DMS153 treated with DMSO at 0.1 percent for 48 hours (cell line): ENCODE data around the gene CYSRT1.

Source experiments
- DNase-seq: peaks from one replicate; lab custom pipeline; 2025; ENCODE audit not compliant: unreplicated experiment; lab: John Stamatoyannopoulos, UW

Gene CYSRT1

DNA sequence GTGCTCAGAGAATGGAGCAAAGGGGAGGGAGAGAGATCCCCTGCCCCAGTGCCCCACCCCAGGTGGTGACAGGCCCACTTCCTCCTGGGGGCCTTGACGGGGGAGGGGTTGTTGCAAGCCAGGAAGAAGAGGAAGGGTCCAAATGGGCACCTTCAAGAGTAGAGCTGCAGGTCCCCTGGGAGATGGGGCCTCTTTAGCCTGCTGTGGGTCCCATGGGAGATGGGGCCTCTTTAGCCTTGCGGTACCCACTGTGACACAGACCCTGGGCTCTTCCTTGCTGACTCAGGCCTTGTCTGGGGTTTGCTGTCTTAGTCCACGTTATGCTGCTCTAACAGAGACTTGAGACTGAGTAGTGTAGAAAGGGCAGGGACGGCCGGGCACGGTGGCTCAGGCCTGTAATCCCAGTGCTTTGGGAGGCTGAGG, 43.0 kb downstream of the CYSRT1 start:
- DNase-seq, result no peak

DNA sequence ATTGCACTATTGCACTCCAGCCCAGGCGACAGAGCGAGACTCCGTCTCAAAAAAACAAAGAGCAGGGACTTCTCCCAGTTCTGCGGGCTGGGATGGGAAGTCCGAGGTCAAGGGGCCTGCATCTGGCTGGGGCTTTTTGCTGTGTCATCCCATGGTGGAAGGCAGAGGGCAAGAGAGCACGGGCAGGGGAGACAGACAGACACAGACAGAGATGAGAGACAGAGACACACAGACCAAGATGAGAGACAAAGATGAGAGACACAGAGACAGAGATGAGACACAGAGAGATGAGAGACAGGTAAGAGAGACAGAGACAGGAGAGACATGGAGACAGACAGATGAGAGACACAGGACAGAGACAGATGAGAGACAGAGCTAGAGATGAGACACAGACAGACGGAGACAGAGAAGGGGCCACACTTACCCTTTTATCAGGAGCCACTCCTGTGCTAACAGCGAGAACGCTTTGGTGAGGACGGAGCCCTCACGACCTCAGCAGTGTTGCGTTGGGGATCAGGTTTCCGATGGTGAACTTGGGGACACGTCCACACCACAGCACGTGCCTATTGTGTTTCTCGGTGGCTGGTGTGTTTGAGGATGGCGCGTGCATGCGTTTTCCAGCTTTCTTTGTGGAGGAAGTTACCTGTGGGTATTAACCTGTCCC, 43.7 kb downstream of the CYSRT1 start:
- DNase-seq, result no peak

DNA sequence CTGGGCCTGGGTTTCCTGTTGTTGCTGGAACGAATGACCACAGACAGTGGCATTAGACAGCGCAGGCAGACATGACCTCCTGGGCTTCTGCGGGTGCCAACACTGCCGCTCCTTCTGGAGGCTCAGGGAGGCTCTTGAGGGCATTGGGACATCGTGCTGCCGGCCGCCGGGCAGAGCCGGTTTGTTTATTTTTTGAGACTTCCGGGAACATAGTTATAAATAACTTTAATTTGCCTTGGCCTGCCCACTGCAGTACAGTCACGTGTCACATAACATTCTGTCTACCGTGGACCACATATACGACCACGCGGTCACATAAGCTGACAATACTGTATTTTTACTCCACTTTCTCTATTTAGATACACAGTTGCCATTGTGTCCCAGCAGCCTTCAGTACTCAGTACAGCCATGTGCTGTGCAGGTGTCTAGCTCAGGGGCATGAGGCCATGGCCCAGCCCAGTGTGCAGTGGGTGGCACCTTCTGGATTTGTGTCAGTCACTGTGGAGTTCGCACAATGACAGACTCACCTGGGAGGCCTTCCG, 44.3 kb downstream of the CYSRT1 start:
- peak; percentile 38 for DNase-seq

DNA sequence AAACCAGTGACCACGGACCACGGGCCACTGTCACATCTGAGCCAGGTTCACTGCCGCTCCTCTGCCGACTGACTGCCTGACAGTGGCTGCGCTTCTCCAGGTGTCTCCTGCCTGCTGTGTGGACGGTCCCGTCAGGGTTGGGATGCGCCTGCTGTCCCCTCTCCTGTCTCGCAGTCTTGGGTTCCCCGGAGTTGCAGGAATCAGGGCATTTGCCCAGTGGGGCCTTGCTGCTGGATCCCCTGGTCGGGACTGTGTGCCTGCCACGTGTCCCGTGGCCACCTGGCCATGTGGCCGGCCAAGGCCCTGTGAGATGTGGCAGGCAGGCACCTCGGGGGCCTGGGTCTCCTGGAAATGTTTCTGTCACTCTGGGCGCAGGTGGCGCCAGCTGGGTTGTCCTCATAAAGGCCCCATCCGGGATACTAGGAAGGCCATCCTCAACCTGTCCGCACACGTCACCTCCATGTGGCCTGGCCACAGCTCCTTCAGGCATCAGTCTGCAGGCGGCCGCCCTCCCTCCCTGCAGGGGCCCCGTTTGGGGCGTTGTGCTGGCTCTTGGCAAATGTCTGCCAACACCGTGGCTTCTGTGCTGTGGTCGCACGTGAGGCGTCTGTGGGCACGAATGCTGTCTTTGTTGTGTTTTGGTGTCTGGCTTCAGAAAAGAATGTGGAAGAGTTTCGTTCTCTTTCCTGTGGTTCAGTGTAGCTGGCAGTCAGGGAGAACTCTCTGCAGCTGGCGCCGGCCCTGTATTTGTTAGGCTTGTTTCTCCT, 46.1 kb downstream of the CYSRT1 start:
- DNase-seq, result no peak

DNA sequence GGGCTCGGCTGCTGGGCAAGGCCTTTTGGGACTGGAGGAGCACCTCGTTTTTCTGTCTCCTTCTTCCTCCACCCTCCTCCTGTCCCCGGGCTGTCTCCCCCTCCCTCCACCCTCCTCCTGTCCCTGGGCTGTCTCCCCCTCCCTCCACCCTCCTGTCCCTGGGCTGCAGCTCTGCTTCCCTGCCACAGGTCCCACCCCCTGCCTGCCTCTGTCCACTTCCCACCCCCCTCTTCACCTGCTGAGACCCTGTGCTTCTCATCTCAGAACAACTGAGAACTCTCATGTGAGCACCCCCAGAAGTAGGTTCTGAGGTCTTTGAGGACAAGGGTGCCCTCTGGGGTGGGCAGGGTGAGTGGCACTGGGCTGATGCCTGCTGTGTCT, 46.7 kb downstream of the CYSRT1 start:
- DNase-seq, result no peak

DNA sequence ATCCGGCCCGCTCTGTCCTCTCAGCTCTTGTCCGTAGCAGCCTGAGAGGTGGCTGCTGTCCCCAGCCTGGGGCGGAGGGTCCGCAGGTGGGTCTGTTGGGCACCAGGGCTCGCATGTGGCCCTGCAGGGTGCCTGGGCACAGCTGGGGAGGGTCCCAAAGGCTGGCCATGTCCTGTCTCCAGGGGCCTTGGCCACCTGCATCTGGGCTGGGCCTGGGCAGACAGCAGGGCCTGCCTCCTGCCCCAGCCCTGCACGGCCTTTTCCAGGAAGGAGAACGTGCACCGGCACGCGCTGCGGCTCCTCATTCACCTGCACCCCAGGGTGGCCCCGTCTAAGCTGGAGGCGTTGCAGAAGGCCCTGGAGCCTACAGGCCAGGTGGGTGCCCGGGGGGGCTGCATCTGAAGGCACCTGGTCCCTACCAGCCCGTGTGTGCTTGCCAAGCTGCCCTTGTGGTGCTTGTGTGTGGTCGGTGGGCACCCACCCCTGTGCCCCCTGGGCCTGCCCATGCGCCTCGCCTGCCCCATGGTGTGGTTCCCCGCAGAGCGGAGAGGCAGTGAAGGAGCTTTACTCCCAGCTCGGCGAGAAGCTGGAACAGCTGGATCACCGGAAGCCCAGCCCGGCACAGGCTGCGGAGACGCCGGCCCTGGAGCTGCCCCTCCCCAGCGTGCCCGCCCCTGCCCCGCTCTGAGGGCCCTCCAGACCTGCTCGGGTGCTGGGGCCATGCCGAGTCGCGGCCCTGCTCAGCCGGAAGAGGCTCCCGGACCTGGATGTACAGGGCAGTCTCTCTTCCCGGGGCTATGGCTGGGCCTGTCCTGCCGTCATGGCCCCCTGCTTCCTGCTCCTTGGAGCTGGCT, 47.5 kb downstream of the CYSRT1 start:
- DNase-seq, result no peak

DNA sequence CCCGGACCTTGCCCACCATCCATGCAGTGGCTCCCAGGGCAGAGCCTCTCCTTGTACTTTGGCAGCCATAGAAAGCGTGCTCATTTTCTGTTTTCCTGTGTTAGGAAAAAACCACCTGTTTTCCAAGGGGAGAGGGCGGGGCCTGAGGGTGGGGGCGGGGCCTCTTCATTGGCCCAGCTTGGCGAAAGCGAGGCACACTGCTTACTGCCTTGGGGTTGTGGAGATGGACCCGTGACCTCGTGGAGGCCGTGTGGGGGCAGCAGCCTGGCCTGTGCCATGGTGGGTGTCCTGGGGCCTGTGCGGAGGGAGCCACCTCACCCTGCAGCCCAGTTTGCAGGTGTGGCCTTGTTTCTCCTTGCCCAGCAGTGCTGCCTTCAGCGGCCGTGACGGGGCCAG, 48.1 kb downstream of the CYSRT1 start:
- no peak for DNase-seq

DNA sequence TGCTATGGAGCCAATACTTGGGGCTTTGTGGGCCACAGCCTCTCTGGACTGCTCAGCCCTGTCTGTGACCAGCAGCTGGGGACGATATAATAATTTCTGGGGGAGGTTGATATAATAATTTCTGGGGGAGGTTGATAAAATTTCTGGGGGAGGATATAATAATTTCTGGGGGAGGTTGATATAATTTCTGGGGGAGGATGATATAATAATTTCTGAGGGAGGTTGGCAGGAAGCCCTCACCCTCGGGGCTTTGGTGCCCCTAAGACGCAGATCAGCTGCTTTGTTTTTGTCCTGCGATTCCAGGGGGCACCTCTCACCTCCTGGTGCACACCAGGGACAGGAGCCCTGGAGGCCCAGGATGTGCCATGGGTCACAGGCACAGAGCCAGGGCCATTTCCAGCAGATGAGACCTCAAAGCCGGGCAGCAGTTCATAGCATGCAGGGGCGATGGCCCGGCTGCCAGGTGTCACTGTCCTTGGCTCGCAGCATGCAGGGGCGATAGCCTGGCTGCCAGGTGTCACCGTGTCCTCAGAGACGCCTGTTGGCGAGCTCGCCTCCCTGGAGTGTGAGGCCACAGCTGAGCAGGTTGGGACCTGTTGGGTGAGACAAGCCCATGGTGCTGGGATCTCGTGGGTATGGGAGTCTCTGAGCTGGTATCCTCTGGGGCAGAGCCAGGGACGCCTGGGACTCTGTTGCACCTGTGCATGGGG, 48.8 kb downstream of the CYSRT1 start:
- no peak for DNase-seq

DNA sequence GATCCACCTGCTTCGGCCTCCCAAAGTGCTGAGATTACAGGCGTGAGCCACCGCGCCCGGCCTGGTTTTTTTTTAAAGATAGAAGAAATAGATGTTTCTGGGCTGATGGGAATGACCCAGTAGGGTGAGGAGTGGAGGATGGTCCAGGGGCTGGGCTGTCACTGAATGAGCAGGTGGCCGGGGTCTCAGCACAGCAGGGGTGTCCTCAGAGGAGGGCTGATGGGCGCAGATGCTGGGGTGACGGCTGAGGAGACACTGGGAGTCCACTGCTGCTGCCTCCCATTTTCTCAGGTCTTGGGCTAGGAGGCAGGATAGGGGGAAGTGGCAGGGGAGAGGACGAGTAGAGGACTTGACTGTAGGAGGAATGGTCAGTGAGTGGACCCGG, 50.2 kb downstream of the CYSRT1 start:
- no peak for DNase-seq
